ENCODE data around the gene ADCY4.

- no peak for TF ChIP-seq SP1 (IDR thresholded peaks at IDR 0.05)
- no peak for TF ChIP-seq TARDBP (IDR thresholded peaks at IDR 0.05)
- TF ChIP-seq FOXA1 (IDR thresholded peaks at IDR 0.05), result no peak
- no peak for TF ChIP-seq SUZ12 (IDR thresholded peaks at IDR 0.05)
Measured at GRCh38 chr14:24376448-24377070, 41.7 kb upstream of the ADCY4 start.

Data from HEK293T (cell line).